ENCODE data around the gene ADSS2.

The ADSS2 gene

DNA sequence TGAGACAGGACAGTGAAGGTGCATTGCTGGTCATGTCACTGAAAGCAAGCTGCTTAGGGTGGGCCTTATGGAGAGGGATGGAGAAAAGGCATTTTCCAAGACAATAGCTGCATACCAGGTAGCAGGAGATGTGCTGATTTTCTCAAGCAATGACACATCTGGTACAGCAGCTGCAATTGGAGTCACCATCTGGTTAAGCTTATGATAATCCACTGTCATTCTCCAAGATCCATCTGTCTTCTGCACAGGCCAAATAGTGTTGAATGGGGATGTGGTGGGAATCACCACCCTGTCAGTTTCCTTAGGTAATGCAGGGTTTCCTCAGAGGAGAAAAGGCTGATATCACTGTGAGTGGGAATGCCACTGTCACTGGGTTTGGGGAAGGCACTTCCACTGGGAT is 54.6 kb downstream of the ADSS2 start:
- Histone ChIP-seq H3K4me2 (no peak overlapping the region), H3K9ac (no peak overlapping the region), H3K36me3 (ENCODE audit: insufficient read depth) (no peaks in the 10 kb centered on the region), H3K27ac (no peak overlapping the region), H2AFZ (ENCODE audit: low read depth) (no peak overlapping the region), H4K20me1 (ENCODE audit: insufficient read depth) (no peaks in the 10 kb centered on the region), H3K4me3 (IDR thresholded peaks at IDR 0.05; ENCODE audit: insufficient read depth, low read depth, low read length) (no peak overlapping the region), H3K79me2 (ENCODE audit: insufficient read depth, low read depth) (no peaks in the 10 kb centered on the region), H3K4me1 (ENCODE audit: low read depth, poor library complexity, severe bottlenecking) (no peaks in the 10 kb centered on the region), H3K27me3 (ENCODE audit: insufficient read depth, low read depth) (no peaks in the 10 kb centered on the region)
- TF ChIP-seq, protein P1, sequence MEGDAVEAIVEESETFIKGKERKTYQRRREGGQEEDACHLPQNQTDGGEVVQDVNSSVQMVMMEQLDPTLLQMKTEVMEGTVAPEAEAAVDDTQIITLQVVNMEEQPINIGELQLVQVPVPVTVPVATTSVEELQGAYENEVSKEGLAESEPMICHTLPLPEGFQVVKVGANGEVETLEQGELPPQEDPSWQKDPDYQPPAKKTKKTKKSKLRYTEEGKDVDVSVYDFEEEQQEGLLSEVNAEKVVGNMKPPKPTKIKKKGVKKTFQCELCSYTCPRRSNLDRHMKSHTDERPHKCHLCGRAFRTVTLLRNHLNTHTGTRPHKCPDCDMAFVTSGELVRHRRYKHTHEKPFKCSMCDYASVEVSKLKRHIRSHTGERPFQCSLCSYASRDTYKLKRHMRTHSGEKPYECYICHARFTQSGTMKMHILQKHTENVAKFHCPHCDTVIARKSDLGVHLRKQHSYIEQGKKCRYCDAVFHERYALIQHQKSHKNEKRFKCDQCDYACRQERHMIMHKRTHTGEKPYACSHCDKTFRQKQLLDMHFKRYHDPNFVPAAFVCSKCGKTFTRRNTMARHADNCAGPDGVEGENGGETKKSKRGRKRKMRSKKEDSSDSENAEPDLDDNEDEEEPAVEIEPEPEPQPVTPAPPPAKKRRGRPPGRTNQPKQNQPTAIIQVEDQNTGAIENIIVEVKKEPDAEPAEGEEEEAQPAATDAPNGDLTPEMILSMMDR (conservative IDR thresholded peaks at IDR 0.05; ENCODE audit: low read depth, low read length) = no peak

DNA sequence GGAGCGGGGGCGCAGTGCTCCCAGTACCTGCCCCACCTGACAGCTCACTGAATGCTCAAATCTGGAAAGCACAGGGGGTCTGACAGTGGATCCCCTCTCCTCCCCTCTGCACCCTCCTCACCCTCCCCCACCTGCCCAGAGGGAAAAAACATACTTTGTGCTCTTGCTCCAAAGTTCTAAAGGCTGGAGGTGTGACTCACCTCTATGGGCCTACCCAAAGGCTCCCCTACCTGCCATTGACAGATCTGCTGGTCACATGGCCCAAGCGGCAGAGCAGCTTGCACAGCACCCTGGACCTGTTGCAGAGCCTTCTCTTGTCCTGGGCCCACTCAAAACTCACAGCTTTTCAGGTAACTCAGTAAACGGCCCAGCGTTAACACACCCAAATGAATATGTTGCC is 55.7 kb downstream of the ADSS2 start:
- no peaks in the 10 kb centered on the region for H3K4me1 ChIP-seq (ENCODE audit: low read depth, poor library complexity, severe bottlenecking)
- H2AFZ ChIP-seq (ENCODE audit: low read depth) = no peak overlapping the region
- H4K20me1 ChIP-seq (ENCODE audit: insufficient read depth) = no peaks in the 10 kb centered on the region
- no peak overlapping the region for H3K4me2 ChIP-seq
- no peak overlapping the region for H3K9ac ChIP-seq
- H3K27ac ChIP-seq = no peak overlapping the region
- no peak overlapping the region for H3K4me3 ChIP-seq (IDR thresholded peaks at IDR 0.05; ENCODE audit: insufficient read depth, low read depth, low read length)
- TF ChIP-seq, protein P1 (conservative IDR thresholded peaks at IDR 0.05; ENCODE audit: low read depth, low read length) = no peak
- H3K79me2 ChIP-seq (ENCODE audit: insufficient read depth, low read depth) = no peaks in the 10 kb centered on the region
- H3K36me3 ChIP-seq (ENCODE audit: insufficient read depth) = no peaks in the 10 kb centered on the region
- no peaks in the 10 kb centered on the region for H3K27me3 ChIP-seq (ENCODE audit: insufficient read depth, low read depth)

DNA sequence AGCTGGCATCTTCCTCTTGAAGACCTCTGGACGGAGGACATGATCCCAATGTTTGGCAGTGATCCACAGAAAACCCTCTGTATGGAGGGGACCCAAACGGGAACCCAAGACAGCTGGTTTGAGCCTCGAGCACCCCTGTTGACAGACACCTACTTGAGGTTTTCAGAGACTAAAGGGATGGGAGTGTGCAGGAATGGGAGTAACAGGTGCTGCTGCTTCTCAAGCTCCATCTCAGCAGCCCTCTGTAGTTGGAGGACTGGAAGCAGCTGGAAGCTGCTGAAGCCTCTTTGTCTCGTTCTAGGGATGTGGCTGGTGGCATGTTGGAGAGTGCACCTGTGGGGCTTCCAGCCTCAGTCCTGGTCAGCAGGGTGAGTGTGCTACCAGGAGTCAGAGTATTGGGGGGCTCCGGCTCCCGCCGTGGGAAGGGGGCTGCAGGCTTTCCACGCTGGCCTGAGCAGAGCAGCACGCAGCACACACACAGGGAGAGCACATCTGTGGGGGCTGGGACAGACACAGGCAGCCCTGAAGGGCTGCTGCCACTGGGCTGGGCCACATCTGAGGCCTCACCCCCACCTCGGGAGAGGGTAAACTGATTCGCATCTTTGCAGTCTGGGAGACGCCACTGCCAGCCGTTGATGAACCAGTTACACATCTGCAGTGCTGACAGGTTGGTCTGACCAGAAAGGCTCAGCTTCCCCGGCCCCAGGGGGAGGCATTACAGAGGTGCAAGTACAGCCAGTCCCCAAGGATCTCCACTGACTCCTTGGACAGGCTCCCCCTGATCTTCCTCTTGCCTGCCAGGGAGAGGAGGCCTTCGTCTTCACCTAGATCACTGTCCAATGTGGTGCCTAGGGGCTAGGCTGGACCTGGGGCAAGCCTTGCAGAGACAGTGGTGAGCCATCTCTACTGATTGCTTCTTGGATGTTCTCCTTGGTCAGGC is 56.6 kb downstream of the ADSS2 start:
- Histone ChIP-seq H3K4me2 (no peak overlapping the region), H2AFZ (ENCODE audit: low read depth) (no peak overlapping the region), H4K20me1 (ENCODE audit: insufficient read depth) (no peaks in the 10 kb centered on the region), H3K4me1 (ENCODE audit: low read depth, poor library complexity, severe bottlenecking) (no peaks in the 10 kb centered on the region), H3K27ac (no peak overlapping the region), H3K9ac (no peak overlapping the region), H3K4me3 (IDR thresholded peaks at IDR 0.05; ENCODE audit: insufficient read depth, low read depth, low read length) (no peak overlapping the region), H3K27me3 (ENCODE audit: insufficient read depth, low read depth) (no peaks in the 10 kb centered on the region), H3K36me3 (ENCODE audit: insufficient read depth) (no peaks in the 10 kb centered on the region), H3K79me2 (ENCODE audit: insufficient read depth, low read depth) (no peaks in the 10 kb centered on the region)
- TF ChIP-seq, protein P1 (conservative IDR thresholded peaks at IDR 0.05; ENCODE audit: low read depth, low read length) = no peak

- H3K27ac ChIP-seq = no peak overlapping the region
- no peak overlapping the region for H2AFZ ChIP-seq (ENCODE audit: low read depth)
- no peaks in the 10 kb centered on the region for H3K4me1 ChIP-seq (ENCODE audit: low read depth, poor library complexity, severe bottlenecking)
These were observed 57.4 kb downstream of the ADSS2 start for GRCh38 chr1:244394346-244394745.

More at GRCh38 chr1:244394346-244394745, 57.4 kb downstream of the ADSS2 start:
- H3K4me2 ChIP-seq = no peak overlapping the region
- TF ChIP-seq, protein P1 (conservative IDR thresholded peaks at IDR 0.05; ENCODE audit: low read depth, low read length) = no peak
- H3K36me3 ChIP-seq (ENCODE audit: insufficient read depth) = no peaks in the 10 kb centered on the region
- no peaks in the 10 kb centered on the region for H3K79me2 ChIP-seq (ENCODE audit: insufficient read depth, low read depth)
- no peaks in the 10 kb centered on the region for H3K27me3 ChIP-seq (ENCODE audit: insufficient read depth, low read depth)
- no peak overlapping the region for H3K4me3 ChIP-seq (IDR thresholded peaks at IDR 0.05; ENCODE audit: insufficient read depth, low read depth, low read length)
- H4K20me1 ChIP-seq (ENCODE audit: insufficient read depth) = no peaks in the 10 kb centered on the region
- no peak overlapping the region for H3K9ac ChIP-seq

Data from KMS-11 (cell line).